ENCODE data around the gene PTPN1.
"Not testable (repeated sequence)": the region's sequence is repeated elsewhere in the genome, so short reads cannot be mapped to it uniquely, and the experiment has no call there.

PTPN1 gene

DNA sequence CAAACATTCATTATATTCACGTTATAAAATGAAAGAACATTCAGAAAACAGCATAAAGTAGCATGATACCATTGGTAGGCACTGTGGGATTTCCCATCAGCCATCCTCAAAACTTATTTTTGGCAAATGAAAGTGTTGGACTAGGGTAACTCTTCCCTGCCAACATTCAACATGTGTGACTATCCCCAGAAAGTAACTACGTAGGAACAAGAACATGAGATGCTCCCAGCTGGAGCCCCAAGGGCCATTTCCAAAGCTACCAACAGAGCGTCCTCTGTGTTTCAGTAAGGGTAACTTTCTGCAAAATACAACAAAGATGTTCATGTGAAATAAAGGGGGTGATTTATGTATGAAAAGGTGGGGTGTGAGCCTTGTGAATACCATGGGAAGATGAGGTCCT is 28.4 kb upstream of the PTPN1 start:
- no peak for DNase-seq (ENCODE audit: low read depth)

DNA sequence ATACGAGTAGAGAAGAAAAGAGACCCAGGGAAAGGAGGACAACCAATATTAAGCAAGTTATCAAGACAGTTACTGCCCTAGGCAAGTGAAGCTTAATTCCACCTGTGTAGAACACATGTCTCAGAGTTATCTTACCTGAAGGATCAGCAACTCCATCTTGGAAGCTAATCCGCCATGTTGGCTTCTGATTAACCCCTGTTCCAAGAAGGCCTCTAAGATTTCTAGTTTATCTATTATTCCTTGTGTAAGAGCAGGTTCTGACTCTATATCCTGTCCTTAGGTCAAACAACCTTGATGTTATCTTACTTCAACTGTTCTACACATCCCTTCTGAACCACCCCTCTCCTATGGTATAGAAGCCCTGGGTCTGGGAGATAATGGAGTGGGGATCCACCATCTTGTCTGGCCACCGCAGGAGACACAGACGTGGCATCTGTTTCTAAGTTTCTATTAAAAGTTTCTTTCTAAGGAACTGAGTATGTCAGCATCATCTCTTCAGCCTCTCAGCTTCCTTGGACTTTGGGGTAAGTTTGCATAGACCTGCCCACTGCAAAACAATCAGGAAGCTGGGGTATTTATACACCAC is 27.7 kb upstream of the PTPN1 start:
- DNase-seq (ENCODE audit: low read depth), result no peak

DNA sequence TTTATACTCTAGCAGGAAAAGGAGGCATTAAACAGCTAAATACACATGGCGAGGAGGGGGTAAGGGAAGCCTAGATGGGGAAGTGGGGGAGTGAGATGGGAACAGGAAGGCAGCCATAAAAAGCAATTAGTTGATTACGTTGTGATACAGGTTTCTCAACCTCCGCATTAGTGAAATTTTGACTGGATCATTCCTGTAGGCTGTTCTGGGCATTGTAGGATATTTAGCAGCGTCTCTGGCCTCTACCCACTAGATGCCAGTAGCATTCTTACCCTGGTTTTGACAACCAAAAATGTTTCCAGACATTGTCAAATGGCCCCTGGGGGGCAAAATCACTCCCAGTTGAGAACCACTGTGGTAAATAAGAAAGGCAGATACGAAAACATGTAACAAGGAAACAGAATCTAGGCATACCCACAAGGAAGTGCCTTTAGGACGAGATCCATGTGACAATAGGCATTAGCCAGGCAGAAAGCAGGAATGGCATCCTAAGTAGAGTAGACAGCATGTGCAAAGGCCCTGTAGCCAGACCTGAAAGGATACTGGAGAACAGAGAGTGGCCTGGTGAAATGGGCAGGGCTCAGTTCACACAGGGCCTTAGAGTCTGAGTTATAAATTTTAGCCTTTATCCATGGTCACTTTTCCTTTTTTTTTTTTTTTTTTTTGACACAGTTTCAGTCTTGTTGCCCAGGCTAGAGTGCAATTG is 25.8 kb upstream of the PTPN1 start:
- no peak for DNase-seq (ENCODE audit: low read depth)

DNA sequence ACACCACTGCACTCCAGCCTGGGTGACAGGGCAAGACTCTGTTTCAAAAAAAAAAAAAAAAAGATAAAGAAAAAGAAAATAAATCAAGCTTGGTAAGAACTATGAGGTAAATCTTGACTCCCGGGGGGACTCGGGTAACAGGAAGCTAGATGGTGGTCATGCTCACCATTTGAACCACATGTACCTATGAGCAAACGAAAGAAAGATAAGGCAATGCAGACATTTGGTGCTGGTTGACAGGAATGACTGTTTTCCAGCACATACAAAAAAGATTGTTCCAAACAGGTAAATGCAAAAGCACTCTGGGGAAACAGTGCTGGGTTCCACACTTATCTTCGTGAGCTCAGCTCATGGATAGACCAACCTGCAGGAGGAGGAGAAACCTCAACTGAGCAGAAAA is 22.8 kb upstream of the PTPN1 start:
- no peak for DNase-seq (ENCODE audit: low read depth)

DNA sequence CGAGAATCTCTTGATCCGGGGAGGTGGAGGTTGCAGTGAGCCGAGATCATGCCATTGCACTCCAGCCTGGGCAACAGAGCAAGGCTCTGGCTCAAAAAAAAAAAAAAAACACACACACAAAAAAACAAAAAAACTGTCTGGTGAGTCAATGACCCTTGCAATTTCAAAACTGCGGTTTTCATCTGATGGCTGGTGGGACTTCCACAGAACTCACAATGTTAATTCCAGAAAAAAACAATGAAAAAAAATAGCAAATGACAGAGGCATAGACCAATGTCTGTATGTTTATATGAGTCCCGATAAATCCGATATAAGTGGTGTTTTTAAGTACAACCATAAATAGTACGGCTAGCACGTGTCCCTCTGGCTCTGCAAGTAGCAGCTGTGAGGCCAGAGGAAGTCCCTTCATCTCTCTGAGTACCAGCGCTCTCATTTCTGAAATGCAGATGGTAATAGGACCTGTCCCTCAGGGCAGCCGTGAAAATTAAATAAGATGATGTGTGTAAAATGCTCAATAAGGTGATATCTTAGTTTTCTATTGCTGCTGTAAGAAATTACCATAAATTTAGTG is 21.9 kb upstream of the PTPN1 start:
- DNase-seq (ENCODE audit: low read depth), result no peak

DNA sequence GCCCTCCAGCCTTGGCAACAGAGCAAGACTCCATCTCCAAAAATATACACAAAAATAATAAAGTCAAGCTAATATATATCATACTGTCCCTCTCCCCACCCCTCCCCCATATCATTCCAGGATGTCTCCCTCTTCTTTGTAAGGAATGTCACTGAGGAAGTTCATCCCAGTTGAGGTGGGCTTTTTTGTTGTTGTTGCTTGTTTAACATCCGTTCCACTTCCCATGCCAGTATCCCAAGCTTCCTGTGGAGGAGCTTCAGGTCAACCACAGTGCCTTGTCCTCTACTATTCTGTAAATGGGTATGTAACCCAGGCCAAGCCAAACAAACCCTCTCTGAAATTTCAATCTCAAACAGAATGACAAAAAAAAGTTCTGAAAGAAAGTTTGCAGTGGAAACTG is 19.0 kb upstream of the PTPN1 start:
- no peak for DNase-seq (ENCODE audit: low read depth)

DNA sequence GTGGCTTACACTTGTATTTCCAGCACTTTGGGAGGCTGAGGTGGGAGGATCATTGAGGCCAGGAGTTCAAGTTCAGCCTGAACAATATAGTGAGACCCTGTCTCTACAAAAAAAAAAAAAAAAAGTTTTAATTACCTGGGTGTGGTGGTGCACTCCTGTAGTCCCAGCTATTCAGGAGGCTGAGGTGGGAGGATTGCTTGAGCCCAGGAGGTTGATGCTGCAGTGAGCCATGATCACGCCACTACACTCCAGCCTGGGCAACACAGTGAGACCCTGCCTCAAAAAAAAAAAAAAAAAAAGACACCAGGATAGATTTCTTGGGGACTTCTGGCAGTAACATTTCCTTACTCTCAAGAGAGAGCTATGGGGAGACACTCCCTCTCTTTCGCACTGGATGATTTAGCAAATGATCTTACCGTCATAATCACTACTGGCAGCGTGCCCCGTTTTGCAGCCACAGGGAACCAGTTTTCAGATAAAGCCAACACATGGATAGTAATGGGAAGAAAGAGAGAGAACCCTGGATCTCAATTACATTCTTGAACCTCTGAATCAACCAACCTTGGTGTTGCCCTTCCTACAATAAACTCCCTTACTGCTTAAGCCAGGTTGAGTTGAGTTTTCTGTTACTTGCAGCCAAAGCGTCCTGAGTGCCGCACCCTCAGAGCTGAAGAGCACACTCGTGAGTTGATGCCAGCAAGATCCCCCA is 18.1 kb upstream of the PTPN1 start:
- DNase-seq (ENCODE audit: low read depth), result no peak

DNA sequence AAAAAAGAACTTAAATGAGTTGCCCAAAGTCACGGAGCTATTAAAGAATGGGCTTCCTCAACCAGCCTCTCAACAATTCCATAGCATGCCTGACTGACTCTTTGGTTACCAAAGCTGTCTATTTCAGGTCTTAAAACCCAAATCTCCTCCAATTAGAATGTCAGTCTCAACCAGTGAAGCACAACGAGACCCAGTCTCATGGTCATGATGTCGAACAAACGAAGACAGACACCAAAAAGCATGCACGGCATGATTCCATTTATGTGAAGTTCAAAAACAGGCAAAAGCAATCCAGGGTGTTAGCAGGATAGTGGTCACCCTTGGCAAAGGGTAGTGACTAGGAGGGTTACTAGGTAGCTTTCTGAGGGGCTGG is 16.3 kb upstream of the PTPN1 start:
- DNase-seq (ENCODE audit: low read depth), result no peak

DNA sequence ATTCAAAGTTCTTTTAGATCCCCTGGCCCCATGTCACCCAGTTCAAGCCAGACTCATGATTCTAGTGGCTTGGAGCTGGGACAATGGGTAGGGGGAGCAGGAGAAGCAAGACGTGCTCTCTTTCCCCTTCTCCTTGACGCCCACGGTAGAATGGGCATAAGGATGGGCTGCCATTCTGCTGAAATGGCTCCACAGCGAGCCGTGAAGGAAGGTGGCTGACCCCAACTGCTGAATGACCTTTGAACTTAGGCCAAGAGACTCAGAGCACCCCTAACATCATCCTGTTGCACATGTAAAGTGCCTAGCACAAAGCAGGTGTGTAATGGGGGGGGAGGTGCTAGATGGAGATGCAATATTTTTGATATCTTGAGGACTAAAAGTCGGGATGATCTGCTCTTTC is 15.8 kb upstream of the PTPN1 start:
- no peak for DNase-seq (ENCODE audit: low read depth)

DNA sequence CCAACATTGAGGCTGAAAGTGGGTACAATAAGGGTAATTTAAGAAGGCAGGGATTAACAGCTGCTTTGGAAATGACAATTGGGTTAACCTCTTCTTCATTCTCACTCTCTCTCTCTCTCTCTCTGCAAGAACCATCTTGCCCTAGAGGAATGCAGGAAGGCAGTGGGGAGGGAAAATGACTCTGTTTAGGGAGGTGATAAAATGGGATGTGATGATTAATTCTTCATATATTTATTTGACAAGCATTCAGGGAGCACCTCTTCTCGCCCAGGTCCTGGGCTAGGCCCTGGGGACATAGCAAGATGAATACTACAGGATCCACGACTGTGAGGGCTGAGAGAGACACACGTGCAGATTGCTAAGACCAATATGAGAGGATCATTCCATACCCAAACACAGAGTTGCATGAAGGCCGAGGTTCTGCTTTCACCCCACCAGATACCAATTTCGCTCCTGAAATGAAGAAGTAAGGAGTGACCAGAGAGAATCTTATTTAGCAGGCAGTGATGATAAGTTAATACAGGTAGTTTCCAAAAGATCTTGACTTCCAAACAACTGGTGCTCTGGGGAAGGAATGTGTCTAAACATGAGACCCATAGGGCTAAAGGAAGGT is 13.3 kb upstream of the PTPN1 start:
- DNase-seq (ENCODE audit: low read depth), result no peak

DNA sequence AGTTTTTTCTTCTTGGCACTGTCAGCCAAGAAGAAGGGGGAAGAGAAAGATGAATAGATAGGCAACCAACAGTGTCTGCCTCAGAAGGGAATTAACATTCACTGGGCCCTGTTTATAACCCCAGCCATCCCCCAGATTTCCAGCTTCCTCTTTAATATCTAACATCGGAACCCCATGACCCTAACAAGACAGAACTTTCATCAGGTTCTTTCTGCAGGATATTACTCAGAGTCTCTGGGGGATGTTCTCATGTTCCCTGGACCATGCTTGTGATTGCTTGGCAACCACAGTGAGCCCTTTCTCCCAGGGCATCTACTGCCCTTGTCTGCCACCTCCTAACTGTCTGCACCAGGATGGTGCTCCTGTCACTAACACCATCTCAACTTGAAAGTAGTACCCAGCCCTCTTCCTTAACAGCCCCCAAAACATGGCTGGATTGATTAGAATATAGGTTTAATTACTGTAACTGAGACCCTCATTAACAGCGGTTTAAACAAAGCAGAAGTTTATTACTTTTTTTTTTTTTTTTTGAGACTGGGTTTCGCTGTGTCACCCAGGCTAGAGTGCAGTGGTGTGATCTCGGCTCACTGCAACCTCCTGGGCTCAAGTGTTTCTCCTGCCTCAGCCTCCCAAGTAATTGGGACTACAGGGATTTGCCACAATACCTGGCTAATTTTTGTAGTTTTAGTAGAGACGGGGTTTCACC is 12.0 kb upstream of the PTPN1 start:
- DNase-seq (ENCODE audit: low read depth), result no peak

DNA sequence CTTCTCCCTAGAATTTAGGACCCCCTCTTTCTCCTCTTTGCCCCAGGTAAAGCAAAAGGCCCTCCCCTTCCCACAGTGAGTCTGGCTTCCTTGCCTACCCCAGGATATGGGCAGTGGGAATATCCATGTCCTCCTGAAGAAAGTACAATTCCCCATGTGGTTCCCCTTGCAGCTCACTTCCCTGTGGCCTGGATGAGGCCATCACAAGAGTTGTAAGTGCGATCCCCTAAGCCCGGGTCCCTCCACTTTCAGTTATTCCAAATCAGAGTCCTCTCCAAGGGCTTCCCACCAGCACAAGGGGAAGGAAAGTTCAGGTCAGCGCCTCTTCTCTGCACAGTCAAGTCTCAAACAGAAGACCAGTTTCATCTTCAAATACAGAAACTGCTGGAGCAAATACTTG is 10.2 kb upstream of the PTPN1 start:
- DNase-seq (ENCODE audit: low read depth), result no peak

DNA sequence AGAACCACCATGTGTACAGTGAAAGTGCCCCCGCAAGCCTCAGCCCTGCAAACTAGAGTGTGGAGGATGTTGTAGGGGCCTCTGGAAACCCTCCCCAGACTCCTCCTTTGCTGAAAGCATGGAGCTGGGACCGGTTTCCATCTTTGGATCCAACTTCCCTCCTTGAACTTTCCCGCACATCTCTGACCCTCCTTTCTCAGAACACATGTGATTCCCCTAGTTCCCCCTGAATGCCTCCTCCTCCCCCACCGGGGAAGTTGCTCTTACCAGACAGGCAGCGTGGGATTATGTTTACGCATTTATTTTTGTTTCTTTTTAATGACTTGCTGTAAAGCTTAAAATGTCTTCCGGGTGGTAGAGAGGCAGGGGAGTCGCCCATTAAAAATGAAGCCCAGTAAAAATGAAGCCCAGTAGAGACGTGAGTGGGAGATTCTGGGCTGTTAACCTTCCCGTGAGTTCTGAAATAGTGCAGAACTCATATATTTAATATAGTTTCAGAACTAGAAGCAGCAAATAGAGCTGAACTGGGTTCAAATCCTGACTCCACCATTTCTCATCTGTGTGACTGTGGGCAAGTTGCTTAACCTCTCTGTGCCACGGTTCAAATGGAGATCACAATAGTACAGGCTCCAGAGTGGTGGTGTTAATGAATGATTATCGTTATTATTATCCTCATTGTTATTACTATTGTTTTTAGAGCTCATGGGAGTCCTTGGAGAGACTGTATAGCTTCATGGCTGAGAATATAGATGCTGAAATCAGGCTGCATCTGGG is 8.0 kb upstream of the PTPN1 start:
- no peak for DNase-seq (ENCODE audit: low read depth)

DNA sequence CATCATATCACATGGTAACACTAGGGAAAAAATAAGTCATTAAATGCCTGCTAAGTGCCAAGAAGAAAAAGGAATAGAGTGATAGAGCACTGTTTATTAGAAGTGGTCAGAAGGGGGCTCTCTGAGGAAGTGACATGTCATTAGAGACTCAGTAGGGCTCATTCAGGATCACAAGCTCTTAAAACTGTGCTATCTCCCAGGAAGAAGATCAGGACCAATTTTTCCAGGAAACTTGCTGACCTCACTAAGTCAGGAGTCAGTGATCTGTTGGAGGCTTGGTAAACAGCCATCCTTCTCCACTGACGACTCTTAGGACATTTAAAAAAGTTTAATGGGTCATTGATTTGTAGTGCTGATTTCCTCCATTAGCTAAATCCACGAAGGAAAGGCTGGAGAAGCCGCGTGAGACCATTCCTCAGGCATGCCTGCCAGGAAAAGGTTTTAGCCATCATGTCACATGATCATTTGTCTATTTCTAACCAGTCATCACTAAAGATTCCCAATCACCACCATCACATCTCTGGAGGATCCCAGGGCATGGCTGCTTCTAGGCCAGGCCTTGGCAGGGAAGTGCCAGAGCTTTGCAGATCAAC is 5.9 kb upstream of the PTPN1 start:
- DNase-seq (ENCODE audit: low read depth), result no peak

DNA sequence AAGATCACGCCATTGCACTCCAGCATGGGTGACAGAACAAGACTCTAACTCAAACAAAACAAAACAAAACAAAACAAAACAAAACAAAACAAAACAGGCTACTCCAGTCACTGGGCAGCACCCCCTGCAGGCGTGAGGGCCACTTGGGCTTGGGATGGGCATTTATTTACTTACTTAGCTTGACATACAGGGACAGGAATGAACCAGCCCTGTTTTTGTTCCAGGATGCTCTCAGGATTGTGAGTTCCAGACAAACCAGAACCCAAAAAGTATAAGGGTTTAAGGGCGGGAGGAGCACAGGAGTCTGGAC is 4.0 kb upstream of the PTPN1 start:
- no peak for DNase-seq (ENCODE audit: low read depth)

DNA sequence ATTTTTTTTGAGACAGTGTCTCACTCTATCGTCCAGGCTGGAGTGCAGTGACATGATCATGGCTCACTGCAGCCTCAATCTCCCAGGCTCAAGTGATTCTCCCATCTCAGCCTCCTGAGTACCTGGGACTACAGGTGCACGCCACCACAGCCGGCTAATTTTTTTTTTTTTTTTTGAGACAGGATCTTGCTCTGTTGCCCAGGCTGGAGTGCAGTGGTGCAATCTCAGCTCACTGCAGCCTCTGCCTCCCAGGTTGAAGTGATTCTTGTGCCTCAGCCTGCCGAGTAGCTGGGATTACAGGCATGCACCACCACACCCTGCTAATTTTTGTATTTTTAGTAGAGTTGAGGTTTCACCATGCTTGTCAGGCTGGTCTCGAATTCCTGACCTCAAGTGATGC is 2.4 kb upstream of the PTPN1 start:
- not testable (repeated sequence) for DNase-seq (ENCODE audit: low read depth)

DNA sequence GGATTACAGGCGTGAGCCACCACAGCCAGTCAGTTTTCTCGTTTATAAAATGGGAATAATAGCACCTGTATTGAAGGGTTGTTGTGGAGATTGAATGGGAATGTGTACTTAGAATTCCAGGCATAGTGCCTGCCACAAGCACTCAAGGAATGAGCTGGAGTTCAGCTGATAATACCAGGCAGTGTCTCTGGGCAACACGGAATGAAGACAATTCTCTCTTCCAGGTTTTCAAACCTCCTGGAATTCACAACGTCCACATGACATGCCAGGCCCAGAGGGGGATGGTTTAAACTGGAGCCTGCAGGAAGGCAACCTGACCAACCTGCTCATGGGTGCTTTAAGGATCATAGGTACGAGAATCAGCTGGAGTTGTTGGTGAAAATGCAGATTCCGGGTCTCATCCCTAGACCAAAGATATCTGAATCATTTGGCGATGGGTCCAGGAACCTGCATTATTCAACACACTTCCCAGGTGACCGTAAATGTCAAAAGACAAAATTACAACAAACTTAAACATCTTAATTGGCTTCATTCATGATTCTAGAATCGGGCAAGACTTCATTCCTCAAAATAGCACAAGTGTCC is 1.9 kb upstream of the PTPN1 start:
- DNase-seq (ENCODE audit: low read depth), result no peak

DNA sequence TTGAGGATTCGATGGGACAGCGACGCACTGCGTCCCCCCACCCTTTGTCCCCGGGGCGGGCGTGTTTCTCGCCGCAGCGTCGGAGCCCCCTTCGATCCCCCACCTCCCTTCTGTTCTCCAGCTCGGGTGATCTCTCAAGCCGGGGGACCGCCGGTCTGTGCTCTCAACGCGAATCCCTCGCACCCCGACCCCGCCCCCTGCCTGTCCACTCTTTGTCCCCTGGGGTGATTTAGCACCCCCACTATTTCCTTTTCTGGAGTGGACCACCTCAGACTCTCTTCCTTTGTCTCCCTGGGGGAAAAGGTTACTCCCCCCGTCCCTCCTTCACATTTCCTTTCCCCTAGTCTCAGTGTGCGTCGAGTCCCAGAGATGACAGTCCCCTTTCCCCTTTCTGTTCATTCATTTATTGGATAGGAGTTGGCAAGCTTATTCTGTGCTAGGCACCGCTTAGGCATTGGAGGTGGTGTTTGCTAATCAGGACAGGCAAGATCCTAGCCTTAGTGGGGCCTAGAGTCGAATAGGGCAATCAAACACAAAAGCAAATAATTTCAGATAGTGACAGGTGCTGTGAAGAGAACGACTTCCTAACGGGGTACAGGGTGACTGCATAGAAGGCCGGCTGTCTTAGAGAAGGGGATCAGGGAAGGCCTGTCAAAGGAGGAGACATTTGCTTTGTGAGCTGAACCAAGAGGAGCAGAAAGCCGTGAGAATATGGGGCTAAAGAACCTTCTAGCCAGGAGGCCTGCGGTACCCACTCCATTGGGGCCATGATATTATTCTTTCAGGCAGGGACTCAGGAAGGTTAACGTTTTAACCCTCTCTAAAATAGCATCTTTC is 741 bp downstream of the PTPN1 start:
- DNase-seq (ENCODE audit: low read depth), result no peak

DNA sequence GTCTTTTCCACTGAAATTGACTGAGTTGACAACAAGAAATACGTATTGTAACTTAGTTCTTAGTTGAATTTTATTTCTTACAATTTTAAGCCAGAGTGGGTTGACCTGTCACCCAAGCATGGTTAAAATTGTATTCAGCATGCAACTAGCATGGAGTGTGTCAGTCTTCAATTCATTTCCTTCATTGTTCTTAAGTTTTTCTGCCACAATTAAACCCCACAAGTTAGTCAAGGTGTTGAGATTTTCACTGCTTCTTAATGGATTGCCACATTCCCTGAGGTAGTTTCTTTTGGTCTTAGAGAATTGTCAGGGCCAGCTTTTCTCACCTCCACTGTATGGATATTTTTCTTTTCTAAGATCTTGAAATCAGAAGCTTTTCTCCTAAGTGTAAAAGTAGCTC is 2.1 kb downstream of the PTPN1 start:
- no peak for DNase-seq (ENCODE audit: low read depth)
